Midbrain (tissue), 1 donor: ENCODE data around the gene MTERF1.
"Not testable (repeated sequence)": the region's sequence is repeated elsewhere in the genome, so short reads cannot be mapped to it uniquely, and the experiment has no call there.

Experiments used
- DNase-seq: peaks from one replicate; lab custom pipeline; 2025; lab: John Stamatoyannopoulos, UW

The MTERF1 gene, protein sequence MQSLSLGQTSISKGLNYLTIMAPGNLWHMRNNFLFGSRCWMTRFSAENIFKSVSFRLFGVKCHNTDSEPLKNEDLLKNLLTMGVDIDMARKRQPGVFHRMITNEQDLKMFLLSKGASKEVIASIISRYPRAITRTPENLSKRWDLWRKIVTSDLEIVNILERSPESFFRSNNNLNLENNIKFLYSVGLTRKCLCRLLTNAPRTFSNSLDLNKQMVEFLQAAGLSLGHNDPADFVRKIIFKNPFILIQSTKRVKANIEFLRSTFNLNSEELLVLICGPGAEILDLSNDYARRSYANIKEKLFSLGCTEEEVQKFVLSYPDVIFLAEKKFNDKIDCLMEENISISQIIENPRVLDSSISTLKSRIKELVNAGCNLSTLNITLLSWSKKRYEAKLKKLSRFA

DNA sequence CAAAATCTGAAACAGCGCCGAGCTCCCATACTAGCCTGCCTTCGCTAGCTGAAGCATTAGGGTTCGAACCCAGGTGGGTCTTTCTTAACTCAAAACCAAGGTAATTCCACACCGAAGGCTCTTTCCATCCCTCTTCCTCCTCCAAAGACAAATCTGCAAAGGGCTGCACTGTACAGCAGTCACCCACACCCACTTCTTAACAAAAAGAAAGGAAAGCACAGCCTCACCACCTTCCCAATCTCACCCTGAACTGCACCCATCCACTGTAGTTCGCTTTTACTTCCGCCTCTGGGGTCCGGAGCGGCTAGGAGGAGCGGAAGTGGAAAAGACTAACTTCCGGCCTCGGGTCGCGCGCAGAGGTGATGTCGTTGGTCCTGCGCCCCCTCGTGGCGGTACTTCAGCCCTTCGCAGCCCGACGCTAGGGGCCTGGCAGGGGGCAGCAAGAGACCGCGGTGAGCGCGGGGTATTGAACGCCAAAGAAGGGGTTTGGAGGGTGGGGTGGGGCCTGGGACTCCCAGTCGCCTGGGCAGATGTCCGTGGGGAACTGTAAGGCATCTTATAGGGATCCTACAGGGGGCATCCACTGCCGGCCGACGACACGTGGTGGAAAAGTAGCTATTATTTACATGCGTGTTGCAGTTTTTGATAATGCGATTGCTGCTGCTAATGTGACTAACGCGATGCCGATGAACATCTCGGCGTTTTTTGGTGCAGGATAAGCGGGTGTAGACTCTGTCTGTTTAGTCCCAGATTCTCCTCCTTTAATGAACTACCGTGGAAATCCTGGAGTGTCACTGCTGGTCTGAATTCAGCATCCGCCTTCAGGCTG lies at the start of gene MTERF1:
Gene MTERF1 (minus strand): TSS at position 290 of the 829 bp plus-strand sequence. CDS start 619 bp downstream, outside the sequence.
- peak; percentile 94 for DNase-seq

DNA sequence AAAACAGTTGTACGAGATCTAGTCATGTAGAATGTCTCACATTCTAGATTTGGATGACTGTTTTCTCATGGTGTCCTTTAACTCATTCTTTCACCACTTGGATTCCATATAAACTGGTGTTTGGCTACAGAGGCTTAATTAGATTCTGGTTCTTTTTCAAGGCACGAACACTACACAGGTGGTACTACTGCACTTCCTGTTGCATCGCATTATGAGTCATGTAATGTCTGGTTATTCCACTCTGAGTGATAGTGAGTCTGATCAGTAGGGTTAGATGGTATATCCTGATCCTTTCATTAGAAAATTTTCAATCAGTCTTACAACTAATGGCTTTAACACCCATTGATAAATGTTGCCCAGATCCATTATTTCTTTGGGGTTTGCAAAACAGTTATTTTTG lies 49.0 kb upstream of the MTERF1 start:
- no peak for DNase-seq

DNA sequence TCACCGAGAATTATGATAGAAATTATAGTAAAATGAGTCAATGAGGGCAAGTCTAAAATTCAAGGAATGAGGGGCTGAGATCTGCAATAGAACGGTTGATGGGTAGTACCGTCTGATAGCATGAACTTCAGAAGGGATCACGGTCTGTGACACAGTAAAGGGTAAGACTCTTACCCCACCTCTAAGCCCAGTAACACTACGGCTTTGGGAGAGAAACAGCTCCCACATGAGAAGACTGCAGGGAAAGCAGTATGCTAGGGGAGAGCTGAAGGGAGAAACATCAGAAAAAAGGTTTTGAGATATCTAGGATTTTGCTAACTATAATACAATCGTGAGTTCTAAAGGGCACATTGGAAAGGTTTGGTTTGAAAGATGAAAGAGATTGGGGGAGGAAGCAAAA lies 47.4 kb upstream of the MTERF1 start:
- no peak for DNase-seq

DNA sequence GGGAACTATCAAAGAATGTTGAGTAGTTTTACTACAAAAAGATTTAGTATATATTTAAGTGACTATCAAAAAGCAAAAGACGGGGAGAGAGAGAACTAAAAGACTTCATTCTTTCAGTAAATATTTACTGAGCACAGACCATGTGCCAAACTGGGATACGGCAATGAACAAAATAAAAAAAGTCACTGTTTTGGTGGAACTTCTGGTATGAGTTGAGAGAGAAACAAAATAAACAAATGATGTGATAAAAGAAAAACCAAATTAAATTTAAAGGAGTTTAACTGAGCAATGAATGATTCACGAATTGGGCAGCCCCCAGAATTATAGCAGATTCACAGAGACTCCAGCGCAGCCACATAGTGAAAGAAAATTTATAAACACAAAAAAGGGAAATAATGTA lies 42.4 kb upstream of the MTERF1 start:
- DNase-seq: no peak

DNA sequence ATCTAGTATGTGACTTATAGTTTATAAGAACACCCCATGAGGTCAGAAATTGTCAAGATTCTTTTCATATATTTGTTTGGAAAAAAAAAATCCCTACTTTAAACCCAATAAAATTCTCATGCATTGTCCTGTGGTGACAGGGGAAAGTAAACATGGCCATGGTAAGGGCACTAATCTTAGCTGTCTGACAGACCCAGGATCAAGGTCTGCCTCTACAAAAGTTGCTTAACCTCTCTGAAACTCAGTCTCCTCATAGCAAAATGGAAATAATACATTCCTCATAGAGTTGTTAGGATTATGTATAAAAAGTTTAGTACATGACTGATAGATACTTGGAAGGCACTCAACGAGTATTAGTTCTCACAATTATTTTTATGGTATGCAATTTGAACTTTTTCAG lies 37.9 kb upstream of the MTERF1 start:
- no peak for DNase-seq

DNA sequence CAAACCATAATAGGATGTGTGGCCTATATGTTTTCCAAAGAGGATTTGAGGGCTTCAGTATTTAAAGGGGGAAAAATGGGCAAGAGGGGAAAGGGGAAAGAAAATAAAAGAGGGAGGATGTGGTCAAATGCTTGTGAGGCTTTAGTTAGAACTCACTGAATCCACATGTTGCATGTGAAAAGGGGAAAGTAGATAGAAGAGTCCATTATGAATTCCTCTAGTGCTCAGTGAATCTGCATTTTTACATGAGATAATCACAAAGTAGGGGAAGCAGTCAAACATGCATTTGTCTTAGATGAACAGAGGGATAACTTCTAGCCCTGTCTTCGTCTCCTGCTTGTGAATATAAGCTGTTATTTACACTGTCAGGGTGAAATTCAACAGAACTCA lies 35.5 kb upstream of the MTERF1 start:
- DNase-seq: no peak

DNA sequence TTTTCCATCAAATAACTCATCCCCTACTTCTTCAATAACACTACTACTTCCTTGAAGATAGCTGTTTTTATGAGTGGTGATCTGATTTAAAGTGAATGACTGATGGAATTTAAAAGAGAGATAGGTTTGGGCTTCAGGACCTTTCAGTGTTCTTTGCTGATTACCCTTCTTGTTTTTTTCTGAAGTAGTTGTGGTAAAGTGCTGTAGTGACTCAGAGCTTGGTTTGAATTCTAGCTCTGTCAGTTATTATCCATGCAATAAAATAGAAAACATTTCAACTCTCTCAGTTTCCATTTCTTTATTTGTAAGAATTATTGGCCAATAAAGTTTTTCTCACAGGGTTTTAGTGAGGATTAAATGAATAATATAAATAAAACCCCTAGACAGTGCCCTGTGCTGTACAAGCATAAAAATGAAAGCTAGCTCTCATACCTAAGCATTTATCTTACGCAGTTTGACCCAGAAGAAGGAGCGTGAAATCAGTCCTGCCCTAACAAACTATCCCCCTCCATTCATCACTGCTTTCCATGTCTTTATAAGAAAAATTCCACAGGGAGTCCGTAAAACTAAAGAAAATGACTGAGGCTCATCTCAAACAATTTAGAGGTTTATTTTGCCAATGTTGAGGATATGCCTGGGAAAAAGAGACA lies 35.0 kb upstream of the MTERF1 start:
- no peak for DNase-seq

DNA sequence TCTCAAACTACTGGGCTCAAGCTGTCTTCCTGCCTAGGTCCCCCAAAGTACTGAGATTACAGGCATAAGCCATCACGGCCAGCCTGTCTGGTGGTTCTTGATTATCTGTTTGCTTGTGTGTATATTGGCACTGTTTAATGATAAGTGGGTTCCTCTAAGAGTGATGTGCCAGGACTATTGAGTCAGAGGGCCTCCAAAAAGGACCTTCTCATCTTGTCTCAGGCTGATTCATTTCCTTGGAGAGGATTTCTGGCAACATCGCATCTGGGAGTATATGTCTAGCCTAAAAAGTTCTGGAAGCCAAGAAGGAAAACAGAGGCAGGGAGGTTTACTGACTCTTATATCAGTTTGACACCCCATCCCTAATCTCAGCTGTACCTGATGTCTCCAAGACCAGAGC lies 33.1 kb upstream of the MTERF1 start:
- DNase-seq: no peak

DNA sequence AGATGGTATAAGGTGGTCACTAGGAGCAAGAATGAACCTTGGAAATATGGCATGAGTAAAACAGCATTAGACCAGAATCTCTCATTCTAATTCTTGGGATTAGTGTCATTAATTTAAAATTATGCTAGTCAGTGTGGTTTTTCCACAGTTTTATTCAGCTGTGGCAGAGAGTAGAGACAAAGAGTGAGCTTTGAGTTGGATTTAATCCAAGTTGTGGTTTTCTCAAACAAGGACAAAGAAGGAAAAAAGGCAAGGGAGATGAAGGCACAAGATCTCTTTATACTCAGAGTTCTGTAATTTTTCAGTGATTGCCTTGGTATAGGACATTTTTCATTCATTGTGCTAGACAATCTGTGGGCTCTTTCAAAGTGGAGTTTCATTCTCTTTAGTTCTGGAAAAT lies 32.0 kb upstream of the MTERF1 start:
- no peak for DNase-seq

DNA sequence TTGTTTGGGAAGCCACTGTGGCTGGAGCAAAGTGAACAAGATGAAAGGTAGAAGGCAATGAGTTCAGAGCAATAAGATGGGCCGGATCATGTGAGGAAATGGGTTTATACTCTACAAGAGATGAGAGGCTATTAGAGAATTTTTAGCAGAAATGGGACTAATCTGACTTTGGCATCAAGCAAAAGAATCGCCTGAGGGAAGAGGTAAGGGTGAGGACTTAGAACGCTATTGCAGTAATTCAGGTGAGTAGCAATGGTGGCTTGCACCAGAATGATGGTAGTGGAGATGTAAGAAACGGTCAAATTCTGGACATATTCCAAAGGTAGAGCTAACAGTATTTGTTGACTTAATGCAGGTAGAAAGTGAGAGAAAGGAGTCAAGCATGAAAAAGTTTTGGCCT lies 30.6 kb upstream of the MTERF1 start:
- no peak for DNase-seq

DNA sequence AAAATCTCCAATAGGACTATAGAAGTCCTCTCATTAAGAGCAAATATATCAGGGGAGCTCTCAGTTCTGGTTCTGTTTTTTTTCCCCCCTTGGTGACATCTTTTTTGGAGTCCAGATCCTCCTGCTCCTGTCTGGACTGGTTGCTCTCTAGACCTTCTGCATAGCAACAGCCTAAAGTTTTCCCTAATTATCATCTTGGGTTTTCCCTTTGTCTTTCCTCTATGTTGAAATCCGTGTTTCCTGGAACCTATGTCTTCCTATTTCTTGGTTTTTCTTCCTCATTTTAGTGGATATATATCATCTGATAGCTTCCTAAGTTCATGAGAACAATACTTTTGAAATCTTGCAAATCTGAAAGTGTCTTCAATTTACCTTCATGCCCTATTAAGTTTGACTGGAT lies 29.7 kb upstream of the MTERF1 start:
- no peak for DNase-seq

DNA sequence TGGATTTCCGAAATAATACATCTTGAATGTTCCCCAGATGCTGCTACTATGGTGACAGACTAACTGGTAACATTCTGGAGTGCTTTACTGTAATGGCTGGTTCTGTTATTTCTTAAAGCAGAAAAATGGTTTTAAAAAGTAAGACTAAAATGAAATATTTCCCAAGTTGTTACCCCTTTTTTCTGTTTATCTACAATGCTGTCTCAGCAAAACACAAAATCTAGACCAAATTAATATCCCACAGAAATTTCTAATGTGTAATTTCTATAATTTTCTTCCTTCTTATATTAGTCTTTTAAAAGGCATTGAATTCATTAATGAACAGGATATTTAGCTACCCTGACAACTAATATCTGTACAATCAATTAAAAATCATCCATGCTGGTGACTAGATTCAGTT lies 19.1 kb upstream of the MTERF1 start:
- DNase-seq: no peak

DNA sequence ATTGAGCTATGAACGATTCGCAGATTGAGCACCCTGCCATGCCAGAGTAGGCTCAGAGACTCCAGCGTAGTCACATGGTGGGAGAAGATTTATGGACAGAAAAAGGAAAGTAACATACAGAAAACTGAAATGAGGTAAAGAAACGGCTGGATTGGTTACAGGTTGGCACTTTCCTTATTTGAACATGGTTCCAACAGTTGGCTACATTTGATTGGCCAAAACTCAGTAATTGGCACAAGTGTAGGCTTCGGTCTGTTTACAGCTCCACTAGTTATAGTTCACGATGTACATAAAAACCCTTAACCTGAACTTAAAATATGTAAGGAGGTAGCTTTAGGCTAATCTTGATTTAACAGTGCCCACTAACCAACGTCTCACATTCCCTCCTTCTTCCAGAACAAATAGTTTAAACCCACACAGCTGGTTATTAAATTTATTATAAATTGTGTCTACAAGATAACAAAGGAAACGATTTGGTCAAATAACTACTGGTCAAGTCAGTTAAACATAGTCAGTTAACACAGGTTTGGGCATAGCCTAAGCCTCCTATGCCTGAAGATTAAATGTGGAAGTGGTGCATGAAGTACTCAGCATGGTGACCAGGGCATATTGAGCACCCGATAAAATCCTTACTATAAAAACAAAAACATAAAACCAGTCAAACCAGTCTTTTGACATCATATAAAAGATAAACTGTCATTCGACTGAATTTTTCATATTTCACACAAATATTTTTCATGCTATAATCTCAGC lies 17.9 kb upstream of the MTERF1 start:
- DNase-seq: no peak

DNA sequence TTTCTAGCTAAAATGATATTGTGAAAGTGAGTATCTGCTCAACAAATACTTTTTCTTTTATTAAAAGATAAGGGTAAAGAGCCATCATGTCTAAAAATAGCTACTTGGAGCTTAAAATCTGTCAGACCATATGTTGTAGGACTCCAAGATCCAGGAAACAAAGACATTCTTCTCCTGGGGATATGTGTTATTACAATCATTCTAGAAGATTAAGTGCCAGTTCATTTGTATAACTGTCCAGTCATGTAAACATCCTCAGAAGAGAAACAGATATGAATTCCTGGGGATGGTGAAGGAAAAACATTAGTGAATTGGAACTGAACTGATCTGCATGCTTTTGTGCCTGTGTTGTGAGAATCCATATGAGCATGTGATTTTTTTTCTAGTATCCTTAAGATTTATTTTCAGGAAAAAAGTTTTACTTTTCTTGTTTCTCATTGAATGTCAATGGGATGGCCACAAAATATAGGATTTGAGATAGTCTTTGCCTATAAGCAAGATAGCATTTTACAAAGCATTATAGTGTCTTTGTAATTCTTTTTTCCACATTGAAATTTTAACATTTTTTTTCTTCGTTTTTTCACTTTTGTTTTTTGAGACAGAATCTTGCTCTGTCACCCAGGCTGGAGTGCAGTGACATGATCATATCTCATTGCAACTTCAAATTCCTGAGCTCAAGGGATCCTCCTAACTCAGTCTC lies 14.4 kb upstream of the MTERF1 start:
- no peak for DNase-seq

DNA sequence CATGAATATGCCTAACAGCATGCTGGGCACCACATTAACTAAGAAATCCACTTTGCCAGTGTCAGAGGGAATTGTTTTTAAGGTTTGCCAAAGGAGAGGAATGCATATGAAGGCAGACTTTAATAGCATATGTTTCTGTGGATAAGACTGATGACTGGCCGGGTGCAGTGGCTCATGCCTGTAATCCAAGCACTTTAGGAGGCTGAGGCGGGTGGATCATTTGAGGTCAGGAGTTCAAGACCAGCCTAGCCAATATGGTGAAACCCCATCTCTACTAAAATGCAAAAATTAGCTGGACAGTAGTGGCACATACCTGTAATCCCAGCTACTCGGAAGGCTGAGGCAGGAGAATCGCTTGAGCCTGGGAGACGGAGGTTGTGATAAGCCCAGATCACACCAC lies 13.2 kb upstream of the MTERF1 start:
- not testable (repeated sequence) for DNase-seq

DNA sequence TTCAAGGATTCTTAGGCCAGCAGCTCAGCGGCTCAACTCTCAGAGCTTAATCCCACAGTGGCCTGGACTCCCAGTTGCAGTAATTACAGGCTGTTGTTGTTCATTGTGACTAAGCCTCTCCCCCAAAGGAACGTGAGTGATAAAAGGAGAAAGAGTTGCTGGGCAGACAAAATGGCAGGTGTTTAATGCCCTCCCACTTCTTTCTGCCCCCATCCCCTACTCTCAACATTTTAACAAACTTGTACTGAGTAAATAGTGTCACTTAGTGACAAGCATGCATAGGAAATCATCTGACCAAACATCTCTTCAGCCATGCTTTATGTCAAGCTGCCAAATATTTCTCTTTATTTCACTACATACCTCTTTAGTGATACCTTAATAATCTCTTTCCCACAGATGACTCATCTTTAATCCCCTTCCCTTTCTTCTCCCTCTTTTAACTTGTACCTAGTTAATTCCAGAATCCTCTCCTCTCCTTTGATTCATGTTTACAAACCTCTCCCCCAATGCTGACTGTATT lies 12.4 kb upstream of the MTERF1 start:
- DNase-seq: no peak

DNA sequence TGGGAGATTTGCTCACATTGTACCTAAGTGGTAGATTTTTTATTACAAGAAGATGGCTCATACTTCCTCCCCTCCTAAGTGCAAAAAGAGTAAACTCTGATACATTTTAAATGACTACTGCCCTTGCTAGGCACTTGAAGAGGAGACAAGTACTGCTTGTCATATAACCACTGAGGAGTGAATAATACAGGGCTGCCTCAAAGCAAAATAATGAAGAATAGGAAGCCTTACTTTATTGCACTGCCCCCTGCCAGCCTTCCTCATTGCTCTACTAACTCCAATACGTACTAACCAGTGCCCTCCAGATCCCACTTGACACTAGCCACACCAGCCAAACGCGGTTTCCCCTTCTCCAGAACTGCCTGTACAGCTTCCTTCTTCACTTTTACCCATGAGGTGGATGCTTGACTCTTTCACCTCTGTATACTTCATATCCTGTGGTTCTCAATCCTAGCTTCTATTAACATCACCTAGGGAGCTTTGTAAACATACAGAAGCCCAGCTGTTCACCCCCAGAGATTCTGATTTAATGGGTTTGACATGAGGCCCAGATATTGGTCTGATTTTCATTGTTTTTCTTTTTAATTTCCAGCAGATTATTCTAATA lies 11.7 kb upstream of the MTERF1 start:
- no peak for DNase-seq

DNA sequence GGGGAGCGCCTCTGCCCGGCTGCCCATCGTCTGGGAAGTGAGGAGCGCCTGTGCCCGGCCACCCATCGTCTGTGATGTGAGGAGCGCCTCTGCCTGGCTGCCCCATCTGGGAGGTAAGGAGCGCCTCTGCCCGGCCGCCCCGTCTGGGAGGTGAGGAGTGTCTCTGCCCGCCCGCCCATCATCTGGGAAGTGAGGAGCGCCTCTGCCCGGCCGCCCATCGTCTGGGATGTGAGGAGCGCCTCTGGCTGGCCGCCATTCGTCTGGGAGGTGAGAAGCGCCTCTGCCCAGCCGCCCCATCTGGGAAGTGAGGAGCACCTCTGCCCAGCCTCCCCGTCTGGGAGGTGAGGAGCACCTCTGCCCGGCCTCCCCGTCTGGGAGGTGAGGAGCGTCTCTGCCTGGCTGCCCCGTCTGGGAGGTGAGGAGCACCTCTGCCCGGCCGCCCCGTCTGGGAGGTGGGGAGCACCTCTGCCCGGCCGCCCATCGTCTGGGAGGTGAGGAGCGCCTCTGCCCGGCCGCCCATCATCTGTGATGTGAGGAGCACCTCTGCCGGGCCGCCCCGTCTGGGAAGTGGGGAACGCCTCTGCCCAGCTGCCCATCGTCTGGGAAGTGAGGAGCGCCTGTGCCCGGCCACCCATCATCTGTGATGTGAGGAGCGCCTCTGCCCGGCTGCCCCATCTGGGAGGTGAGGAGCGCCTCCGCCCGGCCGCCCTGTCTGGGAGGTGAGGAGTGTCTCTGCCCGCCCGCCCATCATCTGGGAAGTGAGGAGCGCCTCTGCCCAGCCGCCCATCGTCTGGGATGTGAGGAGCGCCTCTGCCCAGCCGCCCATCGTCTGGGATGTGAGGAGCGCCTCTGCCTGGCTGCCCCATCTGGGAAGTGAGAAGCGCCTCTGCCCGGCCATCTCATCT lies 8.0 kb upstream of the MTERF1 start:
- not testable (repeated sequence) for DNase-seq

DNA sequence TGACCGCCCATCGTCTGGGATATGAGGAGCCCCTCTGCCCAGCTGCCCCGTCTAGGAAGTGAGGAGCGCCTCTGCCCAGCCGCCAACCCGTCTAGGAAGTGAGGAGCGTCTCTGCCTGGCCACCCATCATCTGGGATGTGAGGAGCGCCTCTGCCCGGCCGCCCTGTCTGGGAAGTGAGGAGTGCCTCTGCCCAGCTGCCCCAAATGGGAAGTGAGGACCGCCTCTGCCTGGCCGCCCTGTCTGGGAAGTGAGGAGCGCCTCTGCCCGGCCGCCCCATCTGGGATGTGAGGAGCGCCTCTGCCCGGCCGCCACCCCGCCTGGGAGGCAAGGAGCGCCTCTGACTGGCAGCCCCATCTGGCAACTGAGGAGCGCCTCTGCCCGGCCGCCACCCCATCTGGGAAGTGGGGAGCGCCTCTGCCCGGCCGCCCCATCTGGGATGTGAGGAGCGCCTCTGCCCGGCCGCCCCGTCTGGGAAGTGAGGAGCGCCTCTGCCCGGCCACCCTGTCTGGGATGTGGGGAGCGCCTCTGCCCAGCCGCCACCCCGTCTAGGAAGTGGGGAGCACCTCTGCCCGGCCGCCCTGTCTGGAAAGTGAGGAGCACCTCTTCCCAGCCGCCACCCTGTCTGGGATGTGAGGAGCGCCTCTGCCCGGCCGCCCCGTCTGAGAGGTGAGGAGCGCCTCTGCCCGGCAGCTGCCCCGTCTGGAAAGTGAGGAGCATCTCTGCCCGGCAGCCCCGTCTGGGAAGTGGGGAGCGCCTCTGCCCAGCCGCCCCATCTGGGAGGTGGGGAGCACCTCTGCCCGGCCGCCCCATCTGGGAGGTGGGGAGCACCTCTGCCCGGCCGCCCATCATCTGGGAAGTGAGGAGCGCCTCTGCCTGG lies 7.1 kb upstream of the MTERF1 start:
- not testable (repeated sequence) for DNase-seq
